ENCODE results near the gene CES4A.

- no peak for TF ChIP-seq POLR2A (IDR thresholded peaks at IDR 0.05)
- TF ChIP-seq CTCF (IDR thresholded peaks at IDR 0.05): no peak
Observed at GRCh38 chr16:66964049-66964448, 24.3 kb upstream of the CES4A start.
